ENCODE results near the gene RAB3A. TPM values are rescaled to one million over a fixed set of nuclear protein-coding genes. Genes with fewer than 3 reads are reported as not detected.

RAB3A gene
- polyA plus RNA-seq, 1 experiment: 2.8 TPM

- ChIA-PET CTCF (interaction anchor here (0.6 to 6.9 kb wide), 6 partner anchors 10 to 249 kb away, joined by 3 to 99 read pairs (median 6); partner anchors contain the start of genes LSM4, MPV17L2 and RAB3A), POLR2A (interaction anchor here (0.6 kb wide), 1 partner anchor 701 kb away, joined by 4 read pairs; no protein-coding TSS in a partner anchor)
- peaks cover 5% of the 10 kb centered on the region; the same call in 1 of the 2 replicates for H3K9me3 ChIP-seq (ENCODE audit: control insufficient read depth, insufficient read depth, low read length)
- no peak for DNase-seq (ENCODE audit: low read depth, low spot score)
- H3K4me3 ChIP-seq (ENCODE audit: low read depth, low read length): no peak overlapping the region
- TF ChIP-seq CTCF (IDR thresholded peaks at IDR 0.05; ENCODE audit: low read depth, low read length): no peak
- H3K27ac ChIP-seq (ENCODE audit: low read depth, low read length): no peak overlapping the region
- H3K27me3 ChIP-seq (ENCODE audit: control insufficient read depth, insufficient read depth, low read length): peaks cover 14% of the 10 kb centered on the region
These were observed 46.0 kb upstream of the RAB3A start for GRCh38 chr19:18249834-18250233.

DNA sequence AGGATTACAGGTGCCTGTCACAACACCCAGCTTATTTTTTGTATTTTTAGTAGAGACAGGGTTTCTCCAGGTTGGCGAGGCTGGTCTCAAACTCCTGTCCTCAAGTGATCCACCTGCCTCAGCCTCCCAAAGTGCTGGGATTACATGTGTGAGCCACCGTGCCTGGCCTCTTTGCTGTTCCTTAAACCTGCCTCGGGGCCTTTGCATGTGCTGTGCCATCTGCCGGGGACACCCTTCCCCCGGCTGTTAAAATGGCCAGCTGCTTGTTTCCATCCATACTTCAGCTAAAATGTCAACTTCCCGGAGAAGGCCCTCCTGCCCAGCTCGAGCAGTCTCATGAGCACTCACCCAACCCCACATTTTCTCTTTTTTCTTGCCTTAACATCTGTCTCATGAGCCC, 41.5 kb upstream of the RAB3A start:
- TF ChIP-seq CTCF (IDR thresholded peaks at IDR 0.05; ENCODE audit: low read depth, low read length): no peak
- H3K27me3 ChIP-seq (ENCODE audit: control insufficient read depth, insufficient read depth, low read length): no peaks in the 10 kb centered on the region
- no peak overlapping the region for H3K27ac ChIP-seq (ENCODE audit: low read depth, low read length)
- H3K4me3 ChIP-seq (ENCODE audit: low read depth, low read length): no peak overlapping the region
- peaks cover 4% of the 10 kb centered on the region; the same call in 1 of the 2 replicates for H3K9me3 ChIP-seq (ENCODE audit: control insufficient read depth, insufficient read depth, low read length)
- DNase-seq (ENCODE audit: low read depth, low spot score): no peak
- POLR2A ChIA-PET: no interaction called here
- CTCF ChIA-PET: interaction anchor here (0.7 to 2.1 kb wide), 2 partner anchors 37 to 85 kb away, joined by 3 to 8 read pairs; no protein-coding TSS in a partner anchor

DNA sequence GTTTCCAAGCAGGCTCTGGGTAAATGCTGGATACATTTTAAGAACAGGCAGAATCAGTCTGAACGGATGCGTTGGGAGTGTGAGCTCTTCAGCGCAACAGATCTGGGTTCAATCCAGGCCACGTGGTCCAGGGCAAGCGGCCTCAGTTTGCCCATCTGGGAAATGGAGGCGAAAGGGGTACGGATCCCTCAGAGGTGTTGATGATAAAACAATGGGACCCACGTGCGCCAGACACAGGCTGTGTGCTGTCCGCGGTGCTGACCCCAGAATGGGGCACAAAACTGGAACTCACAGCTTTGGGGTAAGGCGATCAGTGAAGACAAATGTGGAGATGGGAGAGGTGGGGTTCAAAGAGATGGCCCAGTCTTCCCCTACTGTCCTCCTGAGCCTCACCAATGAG, 35.5 kb upstream of the RAB3A start:
- Histone ChIP-seq H3K27me3 (ENCODE audit: control insufficient read depth, insufficient read depth, low read length) (peaks cover 5% of the 10 kb centered on the region), H3K4me3 (ENCODE audit: low read depth, low read length) (no peak overlapping the region), H3K27ac (ENCODE audit: low read depth, low read length) (no peak overlapping the region), H3K9me3 (ENCODE audit: control insufficient read depth, insufficient read depth, low read length) (no peaks in the 10 kb centered on the region)
- POLR2A ChIA-PET: interaction anchor here (0.6 kb wide), 1 partner anchor 41 kb away, joined by 4 read pairs; no protein-coding TSS in a partner anchor
- no peak for TF ChIP-seq CTCF (IDR thresholded peaks at IDR 0.05; ENCODE audit: low read depth, low read length)
- DNase-seq (ENCODE audit: low read depth, low spot score): no peak
- CTCF ChIA-PET: interaction anchor here (0.6 to 1.3 kb wide), 3 partner anchors 10 to 31 kb away, joined by 3 to 4 read pairs (median 3); no protein-coding TSS in a partner anchor

GRCh38 chr19:18234194-18234593, 30.4 kb upstream of the RAB3A start:
- no peak for DNase-seq (ENCODE audit: low read depth, low spot score)
- ChIA-PET POLR2A (no interaction called here), CTCF (no interaction called here)

More at GRCh38 chr19:18234194-18234593, 30.4 kb upstream of the RAB3A start:
- no peak for TF ChIP-seq CTCF (IDR thresholded peaks at IDR 0.05; ENCODE audit: low read depth, low read length)
- Histone ChIP-seq H3K9me3 (ENCODE audit: control insufficient read depth, insufficient read depth, low read length) (peaks cover 12% of the 10 kb centered on the region), H3K27me3 (ENCODE audit: control insufficient read depth, insufficient read depth, low read length) (peaks cover 31% of the 10 kb centered on the region), H3K4me3 (ENCODE audit: low read depth, low read length) (no peak overlapping the region), H3K27ac (ENCODE audit: low read depth, low read length) (no peak overlapping the region)

Data from AG04450 (cell line).